ENCODE measurements around the gene CLN6. TPM values are rescaled to one million over a fixed set of nuclear protein-coding genes. Genes with fewer than 3 reads are reported as not detected.
A peak's percentile ranks its signal among the peaks of the same experiment; 100 is the strongest.

Gene CLN6
- total and polyA plus RNA-seq, 12 donors: 5.8 to 14.2 (median 9.0) TPM

- Histone ChIP-seq H3K4me1 (peaks cover 0 to 58% (median 31%) of the 10 kb centered on the region in 9 donors), H3K4me3 (no peak overlapping the region), H3K27ac (peak overlapping the region in 2 of 10 donors; percentile 44 to 56), H3K36me3 (peaks cover 0 to 6% (median 0%) of the 10 kb centered on the region in 9 donors), H3K27me3 (no peaks in the 10 kb centered on the region), H3K9me3 (no peaks in the 10 kb centered on the region)
- ATAC-seq: no peak
- no peak for DNase-seq
- intact Hi-C loops (cut with DNase I): loop anchor here in 1 of 10 donors (5.0 kb wide), 1 partner anchor 347 kb away; no protein-coding TSS in a partner anchor
- 83 to 85% methylated on average over 7 of the region's 7 CpGs for WGBS, 2 donors
- no peak for TF ChIP-seq CTCF (IDR thresholded peaks at IDR 0.05)
These were observed 20.3 kb downstream of the CLN6 start for GRCh38 chr15:68209272-68209671.

DNA sequence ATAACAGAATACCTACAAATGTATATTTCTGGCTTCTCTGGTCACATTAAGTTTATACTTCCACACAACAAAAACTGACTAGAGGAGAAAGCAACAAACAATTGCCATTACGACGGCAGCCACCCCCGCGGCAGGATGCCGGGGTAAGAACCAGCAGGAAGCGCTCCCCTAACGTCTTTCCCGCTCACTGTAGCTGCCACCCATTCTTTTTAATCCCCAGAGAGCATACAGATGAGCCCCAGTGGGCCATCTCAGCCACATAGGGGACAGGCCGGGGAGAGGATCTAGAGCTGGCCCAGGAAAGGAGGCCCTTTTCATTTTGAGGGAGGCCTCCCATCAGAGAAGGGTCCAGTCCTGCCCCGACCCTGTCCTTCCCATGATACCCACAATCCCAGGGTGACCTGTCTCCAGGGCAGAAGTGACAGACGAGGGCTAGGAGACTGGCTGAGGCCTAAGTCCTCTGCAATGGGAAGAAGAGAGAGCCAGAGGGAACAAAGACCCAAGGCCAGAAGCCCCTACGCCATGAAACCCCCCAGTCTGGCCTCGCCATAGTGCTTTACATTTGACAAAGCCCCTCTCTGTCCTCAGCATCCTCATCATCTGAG, 20.8 kb downstream of the CLN6 start:
- DNase-seq (no peak), ATAC-seq (no peak)
- peaks cover 0 to 6% (median 0%) of the 10 kb centered on the region in 9 donors for H3K36me3 ChIP-seq
- 67 to 86% methylated on average over 13 of the region's 13 CpGs for WGBS, 2 donors
- H3K27me3 ChIP-seq: no peaks in the 10 kb centered on the region
- H3K9me3 ChIP-seq: no peaks in the 10 kb centered on the region
- peak overlapping the region in 5 of 10 donors; percentile 19 to 59 (median 44) for H3K27ac ChIP-seq
- intact Hi-C loops (cut with DNase I): loop anchor here in 1 of 10 donors (5.0 kb wide), 1 partner anchor 346 kb away; no protein-coding TSS in a partner anchor
- peaks cover 0 to 62% (median 34%) of the 10 kb centered on the region in 9 donors for H3K4me1 ChIP-seq
- H3K4me3 ChIP-seq: no peak overlapping the region
- no peak for TF ChIP-seq CTCF (IDR thresholded peaks at IDR 0.05)

- Histone ChIP-seq H3K4me1 (peaks cover 0 to 62% (median 34%) of the 10 kb centered on the region in 9 donors), H3K4me3 (no peak overlapping the region), H3K36me3 (peaks cover 0 to 6% (median 0%) of the 10 kb centered on the region in 9 donors), H3K27me3 (no peaks in the 10 kb centered on the region), H3K9me3 (no peaks in the 10 kb centered on the region), H3K27ac (peak overlapping the region in 5 of 10 donors; percentile 19 to 59 (median 44))
- intact Hi-C loops (cut with DNase I): loop anchor here in 1 of 10 donors (5.0 kb wide), 1 partner anchor 346 kb away; no protein-coding TSS in a partner anchor
- TF ChIP-seq CTCF (IDR thresholded peaks at IDR 0.05): no peak
- no peak for DNase-seq
- 78 to 84% methylated on average over 16 of the region's 16 CpGs for WGBS, 2 donors
- ATAC-seq: no peak
These were observed 21.4 kb downstream of the CLN6 start for GRCh38 chr15:68208136-68208535.

- WGBS, 2 donors: 86 to 93% methylated on average over 12 of the region's 12 CpGs
- H3K27me3 ChIP-seq: no peaks in the 10 kb centered on the region
- no peak overlapping the region for H3K4me3 ChIP-seq
- no peak for ATAC-seq
- intact Hi-C loops (cut with DNase I): loop anchor here in 1 of 10 donors (5.0 kb wide), 1 partner anchor 345 kb away; no protein-coding TSS in a partner anchor
- H3K4me1 ChIP-seq: peaks cover 0 to 62% (median 34%) of the 10 kb centered on the region in 9 donors
- DNase-seq: no peak
- no peak for TF ChIP-seq CTCF (IDR thresholded peaks at IDR 0.05)
- no peak overlapping the region for H3K27ac ChIP-seq
- H3K9me3 ChIP-seq: no peaks in the 10 kb centered on the region
- H3K36me3 ChIP-seq: peaks cover 0 to 6% (median 0%) of the 10 kb centered on the region in 9 donors
These were observed 22.2 kb downstream of the CLN6 start for GRCh38 chr15:68207176-68207935.

All from heart right ventricle (tissue), 16 donors.